ENCODE measurements around the gene NXPE3. TPM values are rescaled to one million over a fixed set of nuclear protein-coding genes. Genes with fewer than 3 reads are reported as not detected.

NXPE3 gene
- polyA plus RNA-seq, 1 donor from 2014 or later = 6.6 TPM

GRCh38 chr3:101867996-101868395 is 89.0 kb downstream of the NXPE3 start:
- Histone ChIP-seq H3K4me3 (ENCODE audit: low read length) (no peak overlapping the region), H3K9me2 (ENCODE audit: insufficient read depth, low read length) (no peaks in the 10 kb centered on the region), H3K9ac (ENCODE audit: low read length) (no peak overlapping the region), H3K79me2 (replicated peaks; ENCODE audit: insufficient read depth, low read length) (no peaks in the 10 kb centered on the region), H3F3A (ENCODE audit: insufficient read depth, low read length, poor library complexity, severe bottlenecking) (no peaks in the 10 kb centered on the region), H3K4me2 (ENCODE audit: low read length) (no peak overlapping the region), H2AFZ (ENCODE audit: low read depth, low read length) (no peak overlapping the region), H3K9me3 (ENCODE audit: low read length) (no peaks in the 10 kb centered on the region), H4K20me1 (ENCODE audit: insufficient read depth) (no peaks in the 10 kb centered on the region), H3K27me3 (ENCODE audit: insufficient read depth, low read depth, low read length) (no peaks in the 10 kb centered on the region), H3K27ac (ENCODE audit: low read length) (no peak overlapping the region), H3K36me3 (ENCODE audit: insufficient read depth, low read length) (no peaks in the 10 kb centered on the region)
- TF ChIP-seq TAF1 (IDR thresholded peaks at IDR 0.05; ENCODE audit: low read depth) (no peak), MXI1 (conservative IDR thresholded peaks at IDR 0.05; ENCODE audit: poor library complexity, severe bottlenecking) (no peak), SMC3 (conservative IDR thresholded peaks at IDR 0.05; ENCODE audit: poor library complexity) (no peak), POLR2AphosphoS5 (IDR thresholded peaks at IDR 0.05) (no peak), RAD21 (conservative IDR thresholded peaks at IDR 0.05) (no peak), EP300 (conservative IDR thresholded peaks at IDR 0.05; ENCODE audit: poor library complexity, severe bottlenecking) (no peak), EZH2 (IDR thresholded peaks at IDR 0.05; ENCODE audit: borderline replicate concordance, insufficient read depth, low read length, poor library complexity, severe bottlenecking) (no peak)
- TF ChIP-seq, protein P1, sequence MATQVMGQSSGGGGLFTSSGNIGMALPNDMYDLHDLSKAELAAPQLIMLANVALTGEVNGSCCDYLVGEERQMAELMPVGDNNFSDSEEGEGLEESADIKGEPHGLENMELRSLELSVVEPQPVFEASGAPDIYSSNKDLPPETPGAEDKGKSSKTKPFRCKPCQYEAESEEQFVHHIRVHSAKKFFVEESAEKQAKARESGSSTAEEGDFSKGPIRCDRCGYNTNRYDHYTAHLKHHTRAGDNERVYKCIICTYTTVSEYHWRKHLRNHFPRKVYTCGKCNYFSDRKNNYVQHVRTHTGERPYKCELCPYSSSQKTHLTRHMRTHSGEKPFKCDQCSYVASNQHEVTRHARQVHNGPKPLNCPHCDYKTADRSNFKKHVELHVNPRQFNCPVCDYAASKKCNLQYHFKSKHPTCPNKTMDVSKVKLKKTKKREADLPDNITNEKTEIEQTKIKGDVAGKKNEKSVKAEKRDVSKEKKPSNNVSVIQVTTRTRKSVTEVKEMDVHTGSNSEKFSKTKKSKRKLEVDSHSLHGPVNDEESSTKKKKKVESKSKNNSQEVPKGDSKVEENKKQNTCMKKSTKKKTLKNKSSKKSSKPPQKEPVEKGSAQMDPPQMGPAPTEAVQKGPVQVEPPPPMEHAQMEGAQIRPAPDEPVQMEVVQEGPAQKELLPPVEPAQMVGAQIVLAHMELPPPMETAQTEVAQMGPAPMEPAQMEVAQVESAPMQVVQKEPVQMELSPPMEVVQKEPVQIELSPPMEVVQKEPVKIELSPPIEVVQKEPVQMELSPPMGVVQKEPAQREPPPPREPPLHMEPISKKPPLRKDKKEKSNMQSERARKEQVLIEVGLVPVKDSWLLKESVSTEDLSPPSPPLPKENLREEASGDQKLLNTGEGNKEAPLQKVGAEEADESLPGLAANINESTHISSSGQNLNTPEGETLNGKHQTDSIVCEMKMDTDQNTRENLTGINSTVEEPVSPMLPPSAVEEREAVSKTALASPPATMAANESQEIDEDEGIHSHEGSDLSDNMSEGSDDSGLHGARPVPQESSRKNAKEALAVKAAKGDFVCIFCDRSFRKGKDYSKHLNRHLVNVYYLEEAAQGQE (IDR thresholded peaks at IDR 0.05; ENCODE audit: borderline replicate concordance) = no peak
- TF ChIP-seq, protein P2, sequence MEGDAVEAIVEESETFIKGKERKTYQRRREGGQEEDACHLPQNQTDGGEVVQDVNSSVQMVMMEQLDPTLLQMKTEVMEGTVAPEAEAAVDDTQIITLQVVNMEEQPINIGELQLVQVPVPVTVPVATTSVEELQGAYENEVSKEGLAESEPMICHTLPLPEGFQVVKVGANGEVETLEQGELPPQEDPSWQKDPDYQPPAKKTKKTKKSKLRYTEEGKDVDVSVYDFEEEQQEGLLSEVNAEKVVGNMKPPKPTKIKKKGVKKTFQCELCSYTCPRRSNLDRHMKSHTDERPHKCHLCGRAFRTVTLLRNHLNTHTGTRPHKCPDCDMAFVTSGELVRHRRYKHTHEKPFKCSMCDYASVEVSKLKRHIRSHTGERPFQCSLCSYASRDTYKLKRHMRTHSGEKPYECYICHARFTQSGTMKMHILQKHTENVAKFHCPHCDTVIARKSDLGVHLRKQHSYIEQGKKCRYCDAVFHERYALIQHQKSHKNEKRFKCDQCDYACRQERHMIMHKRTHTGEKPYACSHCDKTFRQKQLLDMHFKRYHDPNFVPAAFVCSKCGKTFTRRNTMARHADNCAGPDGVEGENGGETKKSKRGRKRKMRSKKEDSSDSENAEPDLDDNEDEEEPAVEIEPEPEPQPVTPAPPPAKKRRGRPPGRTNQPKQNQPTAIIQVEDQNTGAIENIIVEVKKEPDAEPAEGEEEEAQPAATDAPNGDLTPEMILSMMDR (IDR thresholded peaks at IDR 0.05; ENCODE audit: poor library complexity, severe bottlenecking) = no peak

DNA sequence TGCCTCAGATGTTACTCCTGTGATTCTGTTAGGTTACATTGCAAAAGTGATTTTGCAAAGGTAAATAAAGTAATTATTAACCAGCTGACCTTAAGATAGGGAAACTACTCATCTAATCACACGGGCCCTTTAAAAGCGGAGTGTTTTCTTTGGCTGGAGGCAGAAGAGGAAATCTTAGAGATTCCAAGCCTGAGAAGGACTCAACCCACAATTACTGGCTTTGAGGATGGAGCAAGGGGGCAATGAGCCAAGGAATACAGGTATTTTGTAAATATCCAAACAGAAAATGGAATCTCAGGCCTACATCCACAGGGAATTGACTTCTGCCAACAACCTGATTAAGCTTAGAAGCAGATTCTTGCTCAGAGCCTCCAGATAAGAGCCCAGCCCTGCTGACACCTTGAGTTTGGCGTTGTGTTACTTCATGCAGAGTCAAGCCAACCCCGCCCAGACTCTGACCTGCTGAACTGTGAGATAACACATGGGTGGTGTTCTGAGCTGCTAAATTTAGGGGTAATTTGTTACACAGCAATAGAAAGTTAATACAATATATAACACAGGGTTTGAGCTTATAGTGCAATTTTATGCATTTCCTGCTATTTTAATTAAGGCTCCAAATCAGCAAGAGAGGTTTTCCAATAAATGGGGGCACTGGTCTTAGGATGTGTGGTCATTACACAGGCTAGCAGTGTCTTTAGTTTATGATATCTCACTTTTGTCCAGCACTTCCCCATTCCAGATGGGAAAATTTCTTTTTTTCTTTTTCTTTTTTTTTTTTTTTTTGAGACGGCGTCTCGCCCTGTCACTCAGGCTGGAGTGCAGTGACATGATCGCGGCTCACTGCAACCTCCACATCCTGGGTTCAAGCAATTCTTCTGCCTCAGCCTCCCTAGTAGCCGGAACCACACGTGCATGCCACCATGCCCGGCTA is 89.8 kb downstream of the NXPE3 start:
- Histone ChIP-seq H3K4me2 (ENCODE audit: low read length) (no peak overlapping the region), H3K9me3 (ENCODE audit: low read length) (no peaks in the 10 kb centered on the region), H3K9me2 (ENCODE audit: insufficient read depth, low read length) (no peaks in the 10 kb centered on the region), H3F3A (ENCODE audit: insufficient read depth, low read length, poor library complexity, severe bottlenecking) (no peaks in the 10 kb centered on the region), H3K9ac (ENCODE audit: low read length) (no peak overlapping the region), H3K27me3 (ENCODE audit: insufficient read depth, low read depth, low read length) (no peaks in the 10 kb centered on the region), H4K20me1 (ENCODE audit: insufficient read depth) (no peaks in the 10 kb centered on the region), H3K79me2 (replicated peaks; ENCODE audit: insufficient read depth, low read length) (no peaks in the 10 kb centered on the region), H3K36me3 (ENCODE audit: insufficient read depth, low read length) (no peaks in the 10 kb centered on the region), H2AFZ (ENCODE audit: low read depth, low read length) (no peak overlapping the region), H3K4me3 (ENCODE audit: low read length) (no peak overlapping the region), H3K27ac (ENCODE audit: low read length) (no peak overlapping the region)
- TF ChIP-seq MXI1 (conservative IDR thresholded peaks at IDR 0.05; ENCODE audit: poor library complexity, severe bottlenecking) = no peak
- TF ChIP-seq, protein P2 (IDR thresholded peaks at IDR 0.05; ENCODE audit: poor library complexity, severe bottlenecking) = no peak
